ENCODE measurements around the gene EDIL3.

EDIL3 gene

DNA sequence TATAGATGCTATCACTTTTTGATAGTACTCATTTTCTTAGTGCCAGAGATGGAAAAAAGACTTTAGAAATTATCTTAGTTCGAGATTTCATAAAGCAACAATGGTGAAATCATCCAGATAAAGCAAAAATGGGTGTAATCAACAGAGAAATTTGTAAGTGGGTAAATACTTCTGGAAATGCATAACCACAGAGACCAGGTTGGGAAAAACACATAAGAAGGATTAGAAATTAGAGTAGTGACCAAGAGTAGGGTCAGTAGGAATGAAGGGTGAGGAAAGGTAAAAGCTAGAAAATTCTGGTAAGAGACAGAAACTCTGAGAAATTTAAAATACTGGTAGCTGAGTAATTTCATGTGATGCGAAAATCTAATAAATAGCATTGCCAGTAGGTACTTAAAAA, 11.2 kb downstream of the EDIL3 start:
- no peak overlapping the region for H2BK120ac ChIP-seq (ENCODE audit: low read depth, low read length)
- no peaks in the 10 kb centered on the region for H3K36me3 ChIP-seq (ENCODE audit: control insufficient read depth, insufficient read depth, low read length)
- DNase-seq: no peak
- no peak overlapping the region for H2BK5ac ChIP-seq (ENCODE audit: low read length)
- H3K79me1 ChIP-seq (ENCODE audit: low read length): no peaks in the 10 kb centered on the region
- no peak overlapping the region for H3K4me2 ChIP-seq (ENCODE audit: low read length)
- H3K27me3 ChIP-seq (ENCODE audit: insufficient read depth, low read length, poor library complexity): no peaks in the 10 kb centered on the region
- H4K8ac ChIP-seq (ENCODE audit: low read depth, low read length): no peak overlapping the region
- H4K5ac ChIP-seq (ENCODE audit: low read length): no peak overlapping the region
- no peak overlapping the region for H3K4me3 ChIP-seq (ENCODE audit: low read length)
- H2BK15ac ChIP-seq (replicated peaks; ENCODE audit: low read depth): no peak overlapping the region
- no peak overlapping the region for H3K56ac ChIP-seq (ENCODE audit: low read length)
- H3K23ac ChIP-seq (ENCODE audit: low read length): no peak overlapping the region
- no peak overlapping the region for H2AK5ac ChIP-seq (ENCODE audit: low read length)
- no CpG with 5 or more reads among the region's 2 CpGs for WGBS (ENCODE audit: extremely low coverage, insufficient coverage, low lambda C conversion rate)
- no peak overlapping the region for H3K4ac ChIP-seq (ENCODE audit: low read depth, low read length)
- H3K4me1 ChIP-seq (ENCODE audit: control insufficient read depth, low read depth, low read length): no peaks in the 10 kb centered on the region
- H3K18ac ChIP-seq (ENCODE audit: low read length): no peak overlapping the region
- no peaks in the 10 kb centered on the region for H3K79me2 ChIP-seq (ENCODE audit: control insufficient read depth, insufficient read depth, low read length)
- H3K27ac ChIP-seq (ENCODE audit: low read depth, low read length): no peak overlapping the region
- H3K9ac ChIP-seq (ENCODE audit: low read length): no peak overlapping the region

DNA sequence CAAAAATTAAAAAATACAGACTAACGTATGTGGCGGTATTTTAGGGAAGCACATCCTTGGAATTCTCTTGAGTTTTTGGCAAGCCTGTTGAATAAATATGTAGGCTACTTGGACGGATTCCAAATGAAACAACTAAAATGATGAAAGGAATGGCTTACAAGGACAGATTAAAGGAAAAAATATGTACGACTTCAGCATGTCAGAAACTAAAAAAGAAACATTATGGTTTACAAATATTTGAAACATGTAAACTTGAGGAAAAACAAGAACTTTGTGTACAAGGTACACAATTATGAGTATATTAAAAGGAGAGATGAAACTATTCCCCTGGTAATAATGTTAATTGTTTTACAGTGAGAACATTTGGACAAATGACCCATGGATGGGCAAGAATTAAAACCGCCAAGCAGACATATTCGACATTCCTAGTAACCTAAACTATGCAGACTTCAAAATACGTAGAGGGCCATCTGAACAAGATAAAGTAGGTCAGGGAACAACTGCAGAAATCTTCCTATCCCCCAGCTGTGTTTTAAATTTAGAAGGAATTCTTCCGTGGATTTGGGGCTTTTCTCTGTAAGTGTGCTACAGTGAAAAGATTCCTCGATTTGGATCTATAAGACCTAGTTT, 12.5 kb downstream of the EDIL3 start:
- H3K79me2 ChIP-seq (ENCODE audit: control insufficient read depth, insufficient read depth, low read length): no peaks in the 10 kb centered on the region
- H2BK5ac ChIP-seq (ENCODE audit: low read length): no peak overlapping the region
- no peak overlapping the region for H2BK15ac ChIP-seq (replicated peaks; ENCODE audit: low read depth)
- H3K27me3 ChIP-seq (ENCODE audit: insufficient read depth, low read length, poor library complexity): no peaks in the 10 kb centered on the region
- H3K36me3 ChIP-seq (ENCODE audit: control insufficient read depth, insufficient read depth, low read length): no peaks in the 10 kb centered on the region
- no peak overlapping the region for H2BK120ac ChIP-seq (ENCODE audit: low read depth, low read length)
- H3K9ac ChIP-seq (ENCODE audit: low read length): no peak overlapping the region
- H4K5ac ChIP-seq (ENCODE audit: low read length): no peak overlapping the region
- no peak overlapping the region for H3K4me2 ChIP-seq (ENCODE audit: low read length)
- H3K27ac ChIP-seq (ENCODE audit: low read depth, low read length): no peak overlapping the region
- no peak overlapping the region for H3K18ac ChIP-seq (ENCODE audit: low read length)
- H3K56ac ChIP-seq (ENCODE audit: low read length): no peak overlapping the region
- no peak overlapping the region for H3K23ac ChIP-seq (ENCODE audit: low read length)
- H3K79me1 ChIP-seq (ENCODE audit: low read length): no peaks in the 10 kb centered on the region
- H3K4me1 ChIP-seq (ENCODE audit: control insufficient read depth, low read depth, low read length): no peaks in the 10 kb centered on the region
- DNase-seq: no peak
- no peak overlapping the region for H4K8ac ChIP-seq (ENCODE audit: low read depth, low read length)
- H3K4ac ChIP-seq (ENCODE audit: low read depth, low read length): no peak overlapping the region
- no peak overlapping the region for H2AK5ac ChIP-seq (ENCODE audit: low read length)
- 100% methylated on average over 1 of the region's 9 CpGs for WGBS (ENCODE audit: extremely low coverage, insufficient coverage, low lambda C conversion rate)
- no peak overlapping the region for H3K4me3 ChIP-seq (ENCODE audit: low read length)

DNA sequence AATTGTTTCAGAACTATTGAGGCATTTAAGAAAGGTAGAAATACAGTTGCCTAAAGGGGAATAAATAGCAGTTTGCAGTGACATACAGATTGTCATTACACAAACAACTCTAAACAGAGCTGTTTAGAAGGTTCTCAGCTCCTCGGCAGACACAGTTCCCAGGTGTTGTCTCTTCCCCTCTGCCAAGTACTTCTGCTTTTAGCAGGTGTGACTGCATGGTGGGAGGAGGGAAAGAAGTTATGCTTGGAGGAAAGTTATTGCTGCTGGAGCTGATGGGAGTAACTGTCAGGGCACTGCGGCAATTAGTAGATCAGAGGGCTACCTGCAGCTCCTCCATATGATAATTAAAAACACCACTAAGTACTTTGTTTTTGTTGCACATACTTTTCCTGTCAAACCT, 14.5 kb downstream of the EDIL3 start:
- H4K5ac ChIP-seq (ENCODE audit: low read length): no peak overlapping the region
- no peak overlapping the region for H2AK5ac ChIP-seq (ENCODE audit: low read length)
- H2BK15ac ChIP-seq (replicated peaks; ENCODE audit: low read depth): no peak overlapping the region
- no peak overlapping the region for H3K4me2 ChIP-seq (ENCODE audit: low read length)
- H2BK5ac ChIP-seq (ENCODE audit: low read length): no peak overlapping the region
- DNase-seq: no peak
- no peak overlapping the region for H3K27ac ChIP-seq (ENCODE audit: low read depth, low read length)
- no peak overlapping the region for H3K56ac ChIP-seq (ENCODE audit: low read length)
- no peak overlapping the region for H3K4me3 ChIP-seq (ENCODE audit: low read length)
- H3K4me1 ChIP-seq (ENCODE audit: control insufficient read depth, low read depth, low read length): no peaks in the 10 kb centered on the region
- no peaks in the 10 kb centered on the region for H3K36me3 ChIP-seq (ENCODE audit: control insufficient read depth, insufficient read depth, low read length)
- no peak overlapping the region for H3K4ac ChIP-seq (ENCODE audit: low read depth, low read length)
- no peak overlapping the region for H3K18ac ChIP-seq (ENCODE audit: low read length)
- H2BK120ac ChIP-seq (ENCODE audit: low read depth, low read length): no peak overlapping the region
- WGBS (ENCODE audit: extremely low coverage, insufficient coverage, low lambda C conversion rate): no CpG with 5 or more reads among the region's 2 CpGs
- H3K79me2 ChIP-seq (ENCODE audit: control insufficient read depth, insufficient read depth, low read length): no peaks in the 10 kb centered on the region
- no peaks in the 10 kb centered on the region for H3K79me1 ChIP-seq (ENCODE audit: low read length)
- H3K27me3 ChIP-seq (ENCODE audit: insufficient read depth, low read length, poor library complexity): no peaks in the 10 kb centered on the region
- no peak overlapping the region for H3K9ac ChIP-seq (ENCODE audit: low read length)
- H4K8ac ChIP-seq (ENCODE audit: low read depth, low read length): no peak overlapping the region
- no peak overlapping the region for H3K23ac ChIP-seq (ENCODE audit: low read length)

DNA sequence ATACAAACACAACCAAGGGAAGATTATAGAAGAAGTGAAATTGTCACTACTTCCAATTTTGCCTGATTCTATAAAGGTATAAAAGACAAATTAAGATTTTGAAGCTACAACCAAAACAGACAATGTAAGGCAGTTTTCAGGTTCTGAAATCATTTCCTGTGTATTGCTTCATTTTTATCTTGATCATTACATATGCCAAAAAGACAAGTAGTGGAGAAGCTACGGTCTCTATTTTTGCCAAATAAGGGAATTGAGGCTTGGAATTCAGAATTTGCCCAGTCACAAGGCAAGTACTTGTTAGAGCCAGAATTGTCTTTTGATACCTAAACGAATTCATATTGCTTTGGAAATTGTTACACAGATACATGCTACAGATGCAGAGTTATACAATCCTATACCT, 20.6 kb downstream of the EDIL3 start:
- no peak overlapping the region for H4K8ac ChIP-seq (ENCODE audit: low read depth, low read length)
- no peak for DNase-seq
- no peak overlapping the region for H4K5ac ChIP-seq (ENCODE audit: low read length)
- H2AK5ac ChIP-seq (ENCODE audit: low read length): no peak overlapping the region
- no peak overlapping the region for H2BK5ac ChIP-seq (ENCODE audit: low read length)
- no peaks in the 10 kb centered on the region for H3K27me3 ChIP-seq (ENCODE audit: insufficient read depth, low read length, poor library complexity)
- H2BK120ac ChIP-seq (ENCODE audit: low read depth, low read length): no peak overlapping the region
- H3K36me3 ChIP-seq (ENCODE audit: control insufficient read depth, insufficient read depth, low read length): no peaks in the 10 kb centered on the region
- H3K4me3 ChIP-seq (ENCODE audit: low read length): no peak overlapping the region
- no peak overlapping the region for H2BK15ac ChIP-seq (replicated peaks; ENCODE audit: low read depth)
- H3K56ac ChIP-seq (ENCODE audit: low read length): no peak overlapping the region
- no peak overlapping the region for H3K23ac ChIP-seq (ENCODE audit: low read length)
- no peaks in the 10 kb centered on the region for H3K4me1 ChIP-seq (ENCODE audit: control insufficient read depth, low read depth, low read length)
- no peak overlapping the region for H3K27ac ChIP-seq (ENCODE audit: low read depth, low read length)
- H3K4ac ChIP-seq (ENCODE audit: low read depth, low read length): no peak overlapping the region
- no peaks in the 10 kb centered on the region for H3K79me2 ChIP-seq (ENCODE audit: control insufficient read depth, insufficient read depth, low read length)
- no peak overlapping the region for H3K9ac ChIP-seq (ENCODE audit: low read length)
- H3K79me1 ChIP-seq (ENCODE audit: low read length): no peaks in the 10 kb centered on the region
- WGBS (ENCODE audit: extremely low coverage, insufficient coverage, low lambda C conversion rate): no CpG with 5 or more reads among the region's 2 CpGs
- H3K4me2 ChIP-seq (ENCODE audit: low read length): no peak overlapping the region
- H3K18ac ChIP-seq (ENCODE audit: low read length): no peak overlapping the region

DNA sequence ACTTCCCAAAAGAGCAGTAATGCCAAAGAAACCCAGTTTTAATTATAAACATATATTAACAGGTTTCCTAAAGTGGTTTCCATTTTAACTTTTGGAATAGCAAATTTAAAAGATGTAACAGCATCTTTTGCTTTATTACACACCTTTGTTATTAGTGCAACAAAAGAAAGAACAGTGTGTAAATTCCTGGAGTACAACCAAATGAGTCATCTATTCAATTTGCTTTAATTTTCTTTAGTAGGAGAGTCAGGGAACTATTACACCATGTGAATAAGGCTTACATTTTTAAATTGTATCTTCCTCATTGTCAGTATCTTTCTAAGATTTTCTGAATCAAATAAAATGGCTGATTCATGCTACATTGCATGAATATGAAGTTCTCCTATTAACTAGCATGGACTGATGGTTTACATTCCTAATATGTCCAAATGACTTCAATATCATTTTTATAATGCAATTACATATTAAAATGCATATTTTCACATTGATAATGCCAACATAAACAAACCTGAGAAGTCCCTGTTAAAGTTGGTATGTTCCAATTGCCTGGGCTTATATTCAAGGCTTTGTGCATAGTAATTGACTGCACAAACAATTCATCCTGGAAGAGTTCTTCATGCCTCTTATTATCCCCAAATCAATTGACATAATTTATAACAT, 22.5 kb downstream of the EDIL3 start:
- Histone ChIP-seq H2BK15ac (replicated peaks; ENCODE audit: low read depth) (no peak overlapping the region), H3K79me2 (ENCODE audit: control insufficient read depth, insufficient read depth, low read length) (no peaks in the 10 kb centered on the region), H2AK5ac (ENCODE audit: low read length) (no peak overlapping the region), H3K27me3 (ENCODE audit: insufficient read depth, low read length, poor library complexity) (no peaks in the 10 kb centered on the region), H3K56ac (ENCODE audit: low read length) (no peak overlapping the region), H4K8ac (ENCODE audit: low read depth, low read length) (no peak overlapping the region), H3K9ac (ENCODE audit: low read length) (no peak overlapping the region), H2BK120ac (ENCODE audit: low read depth, low read length) (no peak overlapping the region), H3K18ac (ENCODE audit: low read length) (no peak overlapping the region), H3K4me2 (ENCODE audit: low read length) (no peak overlapping the region), H3K79me1 (ENCODE audit: low read length) (no peaks in the 10 kb centered on the region), H3K23ac (ENCODE audit: low read length) (no peak overlapping the region), H3K4ac (ENCODE audit: low read depth, low read length) (no peak overlapping the region), H4K5ac (ENCODE audit: low read length) (no peak overlapping the region), H2BK5ac (ENCODE audit: low read length) (no peak overlapping the region), H3K4me3 (ENCODE audit: low read length) (no peak overlapping the region), H3K36me3 (ENCODE audit: control insufficient read depth, insufficient read depth, low read length) (no peaks in the 10 kb centered on the region), H3K4me1 (ENCODE audit: control insufficient read depth, low read depth, low read length) (no peaks in the 10 kb centered on the region), H3K27ac (ENCODE audit: low read depth, low read length) (no peak overlapping the region)
- DNase-seq: no peak

DNA sequence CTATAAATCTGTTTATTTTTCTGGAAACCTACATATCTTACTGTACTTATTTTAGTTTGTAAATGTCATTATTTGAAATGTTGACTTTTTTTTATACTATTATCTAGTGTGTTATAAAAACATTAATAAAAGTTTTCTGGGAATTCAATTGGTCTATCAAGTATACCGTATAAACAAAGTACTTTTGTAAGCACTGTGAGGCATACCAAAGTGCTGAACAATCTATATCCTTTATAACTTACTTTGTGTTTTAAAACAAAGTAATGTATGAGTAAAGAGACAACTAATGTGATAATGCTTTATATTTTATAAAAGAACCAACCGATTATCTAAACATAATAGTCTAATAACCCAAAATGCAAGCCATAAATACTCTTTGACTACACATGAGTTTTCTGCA, 23.1 kb downstream of the EDIL3 start:
- Histone ChIP-seq H3K56ac (ENCODE audit: low read length) (no peak overlapping the region), H2BK15ac (replicated peaks; ENCODE audit: low read depth) (no peak overlapping the region), H3K4ac (ENCODE audit: low read depth, low read length) (no peak overlapping the region), H4K8ac (ENCODE audit: low read depth, low read length) (no peak overlapping the region), H2AK5ac (ENCODE audit: low read length) (no peak overlapping the region), H2BK120ac (ENCODE audit: low read depth, low read length) (no peak overlapping the region), H3K79me1 (ENCODE audit: low read length) (no peaks in the 10 kb centered on the region), H3K4me2 (ENCODE audit: low read length) (no peak overlapping the region), H3K9ac (ENCODE audit: low read length) (no peak overlapping the region), H4K5ac (ENCODE audit: low read length) (no peak overlapping the region), H3K79me2 (ENCODE audit: control insufficient read depth, insufficient read depth, low read length) (no peaks in the 10 kb centered on the region), H3K18ac (ENCODE audit: low read length) (no peak overlapping the region), H3K4me3 (ENCODE audit: low read length) (no peak overlapping the region), H2BK5ac (ENCODE audit: low read length) (no peak overlapping the region), H3K27ac (ENCODE audit: low read depth, low read length) (no peak overlapping the region), H3K27me3 (ENCODE audit: insufficient read depth, low read length, poor library complexity) (no peaks in the 10 kb centered on the region), H3K4me1 (ENCODE audit: control insufficient read depth, low read depth, low read length) (no peaks in the 10 kb centered on the region), H3K36me3 (ENCODE audit: control insufficient read depth, insufficient read depth, low read length) (no peaks in the 10 kb centered on the region), H3K23ac (ENCODE audit: low read length) (no peak overlapping the region)
- no CpG with 5 or more reads among the region's 2 CpGs for WGBS (ENCODE audit: extremely low coverage, insufficient coverage, low lambda C conversion rate)
- DNase-seq: no peak

Data from mesendoderm (in vitro differentiated cells).